AG04449 (cell line): ENCODE data around the gene FGF19.

Experiments used
- CTCF ChIA-PET: fragments of 350-600 bp; formaldehyde crosslinking; extraction: SDS; loops from one replicate; lab custom pipeline; 2021; ENCODE audit warnings: antibody characterized with exemption; lab: Yijun Ruan, JAX
- POLR2A ChIA-PET: fragments of 400-600, 350-600 bp; formaldehyde crosslinking; extraction: SDS; loops from one replicate; lab custom pipeline; 2020; ENCODE audit warnings: antibody characterized with exemption, inconsistent platforms; lab: Yijun Ruan, JAX
- DNase-seq: peaks from one replicate; pipeline ENCODE4 v3.0.0-alpha.2; 2010; ENCODE audit warnings: low read depth, low spot score
- H3K4me3 ChIP-seq: 2 replicates; pipeline ENCODE4 v1.5.1; 2011; ENCODE audit warnings: low read depth, mild to moderate bottlenecking, control low read depth, low read length
- CTCF ChIP-seq: IDR thresholded peaks from one replicate; pipeline ENCODE4 v1.5.1; 2011; ENCODE audit warnings: mild to moderate bottlenecking, moderate library complexity, low read length, control low read depth, inconsistent platforms; ENCODE audit not compliant: insufficient read depth; ENCODE audit errors: missing control alignments

Gene FGF19

GRCh38 chr11:69651834-69652620 is 51.8 kb downstream of the FGF19 start:
- no peak for DNase-seq
- no peak overlapping the region for H3K4me3 ChIP-seq
- CTCF ChIA-PET: interaction anchor here (1.0 to 2.3 kb wide), 2 partner anchors 520 to 551 kb away, joined by 3 to 8 read pairs; no protein-coding TSS in a partner anchor
- POLR2A ChIA-PET: no interaction called here
- no peak for TF ChIP-seq CTCF

- no peak overlapping the region for H3K4me3 ChIP-seq
Observed at GRCh38 chr11:69650832-69651344, 52.9 kb downstream of the FGF19 start.

GRCh38 chr11:69650081-69650831 is 53.6 kb downstream of the FGF19 start:
- no peak for TF ChIP-seq CTCF
- DNase-seq: no peak
- H3K4me3 ChIP-seq: no peak overlapping the region
- ChIA-PET CTCF (interaction anchor here (1.4 to 2.3 kb wide), 4 partner anchors 20 to 549 kb away, joined by 5 to 9 read pairs (median 8); no protein-coding TSS in a partner anchor), POLR2A (interaction anchor here (1.4 kb wide), 1 partner anchor 519 kb away, joined by 4 read pairs; no protein-coding TSS in a partner anchor)

More at GRCh38 chr11:69650832-69651344, 52.9 kb downstream of the FGF19 start:
- no peak for TF ChIP-seq CTCF
- ChIA-PET POLR2A (no interaction called here), CTCF (interaction anchor here (1.0 to 2.3 kb wide), 2 partner anchors 519 to 550 kb away, joined by 3 to 8 read pairs; no protein-coding TSS in a partner anchor)
- no peak for DNase-seq

GRCh38 chr11:69649576-69649900 is 54.3 kb downstream of the FGF19 start:
- ChIA-PET CTCF (interaction anchor here (1.4 to 1.6 kb wide), 3 partner anchors 20 to 548 kb away, joined by 5 to 9 read pairs (median 7); no protein-coding TSS in a partner anchor), POLR2A (interaction anchor here (0.9 to 1.4 kb wide), 3 partner anchors 11 to 518 kb away, joined by 3 to 6 read pairs (median 4); no protein-coding TSS in a partner anchor)
- no peak for DNase-seq
- H3K4me3 ChIP-seq: no peak overlapping the region
- no peak for TF ChIP-seq CTCF

GRCh38 chr11:69648679-69649575 is 54.9 kb downstream of the FGF19 start:
- no peak overlapping the region for H3K4me3 ChIP-seq
- TF ChIP-seq CTCF: no peak
- ChIA-PET CTCF (interaction anchor here (0.6 to 1.6 kb wide), 4 partner anchors 21 to 548 kb away, joined by 3 to 9 read pairs (median 6); no protein-coding TSS in a partner anchor), POLR2A (interaction anchor here (0.9 to 1.4 kb wide), 3 partner anchors 10 to 517 kb away, joined by 3 to 6 read pairs (median 4); no protein-coding TSS in a partner anchor)
- no peak for DNase-seq
